ENCODE data around the gene CCDC142.

Gene CCDC142

GRCh38 chr2:74528600-74529356 lies 46.0 kb upstream of the CCDC142 start:
- TF ChIP-seq, protein P1, sequence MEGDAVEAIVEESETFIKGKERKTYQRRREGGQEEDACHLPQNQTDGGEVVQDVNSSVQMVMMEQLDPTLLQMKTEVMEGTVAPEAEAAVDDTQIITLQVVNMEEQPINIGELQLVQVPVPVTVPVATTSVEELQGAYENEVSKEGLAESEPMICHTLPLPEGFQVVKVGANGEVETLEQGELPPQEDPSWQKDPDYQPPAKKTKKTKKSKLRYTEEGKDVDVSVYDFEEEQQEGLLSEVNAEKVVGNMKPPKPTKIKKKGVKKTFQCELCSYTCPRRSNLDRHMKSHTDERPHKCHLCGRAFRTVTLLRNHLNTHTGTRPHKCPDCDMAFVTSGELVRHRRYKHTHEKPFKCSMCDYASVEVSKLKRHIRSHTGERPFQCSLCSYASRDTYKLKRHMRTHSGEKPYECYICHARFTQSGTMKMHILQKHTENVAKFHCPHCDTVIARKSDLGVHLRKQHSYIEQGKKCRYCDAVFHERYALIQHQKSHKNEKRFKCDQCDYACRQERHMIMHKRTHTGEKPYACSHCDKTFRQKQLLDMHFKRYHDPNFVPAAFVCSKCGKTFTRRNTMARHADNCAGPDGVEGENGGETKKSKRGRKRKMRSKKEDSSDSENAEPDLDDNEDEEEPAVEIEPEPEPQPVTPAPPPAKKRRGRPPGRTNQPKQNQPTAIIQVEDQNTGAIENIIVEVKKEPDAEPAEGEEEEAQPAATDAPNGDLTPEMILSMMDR (IDR thresholded peaks at IDR 0.05; ENCODE audit: borderline replicate concordance, insufficient read depth, low read depth, low read length) = peak; percentile 17; the same call in 1 of the 2 replicates
- peak overlapping the region; percentile 82 for H3K4me3 ChIP-seq (ENCODE audit: low read depth, low read length)

DNA sequence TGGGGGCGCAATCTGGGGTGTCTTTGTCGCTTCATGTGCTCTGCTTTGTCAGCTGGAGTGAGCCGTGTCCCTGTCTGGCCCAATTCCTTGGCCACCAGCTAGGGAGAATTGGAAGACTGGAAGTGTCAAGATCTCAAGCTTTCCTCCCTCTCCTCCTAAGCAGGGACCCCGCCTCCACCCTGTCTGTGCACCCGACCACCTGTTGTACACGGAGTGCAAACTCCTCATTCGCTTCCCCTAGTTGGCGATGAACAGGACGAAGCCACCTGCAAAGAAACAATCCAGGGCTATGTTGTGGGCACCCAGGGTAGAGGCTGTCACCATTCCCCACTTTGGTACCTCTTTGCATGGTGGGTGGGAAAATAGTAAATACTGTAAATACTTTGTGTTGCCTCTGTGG lies 44.9 kb upstream of the CCDC142 start:
- TF ChIP-seq, protein P1 (IDR thresholded peaks at IDR 0.05; ENCODE audit: borderline replicate concordance, insufficient read depth, low read depth, low read length) = no peak
- no peak overlapping the region for H3K4me3 ChIP-seq (ENCODE audit: low read depth, low read length)

GRCh38 chr2:74526649-74527230 lies 43.9 kb upstream of the CCDC142 start:
- TF ChIP-seq, protein P1 (IDR thresholded peaks at IDR 0.05; ENCODE audit: borderline replicate concordance, insufficient read depth, low read depth, low read length) = no peak
- no peak overlapping the region for H3K4me3 ChIP-seq (ENCODE audit: low read depth, low read length)

DNA sequence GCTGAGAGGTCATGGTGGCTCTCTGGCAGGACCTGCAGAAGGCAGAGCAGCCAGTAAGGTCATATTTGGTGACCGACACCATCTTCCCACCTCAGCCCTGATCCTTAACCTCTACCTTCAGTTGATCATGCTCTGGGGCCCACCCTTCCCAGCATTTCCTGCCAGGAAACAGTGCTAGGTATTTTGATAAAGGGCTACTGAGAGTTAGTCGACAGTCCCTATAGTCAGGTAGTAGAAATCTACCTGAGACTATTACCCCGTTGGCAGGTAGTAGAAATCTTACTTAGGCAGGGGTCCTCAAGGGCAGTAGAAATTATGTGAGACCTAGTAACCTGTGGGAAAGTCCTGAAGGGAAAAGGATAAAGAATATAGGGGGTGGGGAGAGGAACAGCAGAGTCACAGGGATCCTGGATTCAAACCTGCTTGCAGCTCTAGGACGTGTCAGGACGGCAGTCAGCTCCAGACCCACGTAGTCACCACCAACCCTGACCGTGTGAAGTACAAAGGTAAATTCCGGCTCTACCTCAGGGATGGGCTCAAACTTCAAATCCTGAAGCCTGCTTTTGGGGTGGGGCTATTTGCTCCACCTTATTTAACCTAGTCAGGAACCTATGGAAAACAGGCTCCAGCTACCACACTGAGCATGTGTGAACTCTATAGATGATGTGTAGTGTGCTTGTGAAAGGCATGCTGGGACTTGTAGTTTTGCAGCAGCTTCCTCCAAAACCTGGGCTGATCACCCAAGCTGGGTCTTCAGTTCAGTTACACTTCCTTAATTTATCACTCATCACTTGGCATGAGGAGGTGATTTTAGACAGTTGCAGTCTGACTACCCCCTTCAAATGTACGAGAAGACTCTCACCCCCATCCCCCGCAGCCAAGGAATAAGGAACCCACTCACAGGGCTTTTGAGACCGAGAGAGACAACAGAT lies 43.2 kb upstream of the CCDC142 start, which contains the start of gene DQX1:
Gene DQX1, minus strand, starts transcription at position 515 of the 932 bp plus-strand sequence. Its CDS starts 502 bp downstream, at position 13.
- H3K4me3 ChIP-seq (ENCODE audit: low read depth, low read length) = no peak within 1 kb of the TSS
- TF ChIP-seq, protein P1 (IDR thresholded peaks at IDR 0.05; ENCODE audit: borderline replicate concordance, insufficient read depth, low read depth, low read length) = no peak

DNA sequence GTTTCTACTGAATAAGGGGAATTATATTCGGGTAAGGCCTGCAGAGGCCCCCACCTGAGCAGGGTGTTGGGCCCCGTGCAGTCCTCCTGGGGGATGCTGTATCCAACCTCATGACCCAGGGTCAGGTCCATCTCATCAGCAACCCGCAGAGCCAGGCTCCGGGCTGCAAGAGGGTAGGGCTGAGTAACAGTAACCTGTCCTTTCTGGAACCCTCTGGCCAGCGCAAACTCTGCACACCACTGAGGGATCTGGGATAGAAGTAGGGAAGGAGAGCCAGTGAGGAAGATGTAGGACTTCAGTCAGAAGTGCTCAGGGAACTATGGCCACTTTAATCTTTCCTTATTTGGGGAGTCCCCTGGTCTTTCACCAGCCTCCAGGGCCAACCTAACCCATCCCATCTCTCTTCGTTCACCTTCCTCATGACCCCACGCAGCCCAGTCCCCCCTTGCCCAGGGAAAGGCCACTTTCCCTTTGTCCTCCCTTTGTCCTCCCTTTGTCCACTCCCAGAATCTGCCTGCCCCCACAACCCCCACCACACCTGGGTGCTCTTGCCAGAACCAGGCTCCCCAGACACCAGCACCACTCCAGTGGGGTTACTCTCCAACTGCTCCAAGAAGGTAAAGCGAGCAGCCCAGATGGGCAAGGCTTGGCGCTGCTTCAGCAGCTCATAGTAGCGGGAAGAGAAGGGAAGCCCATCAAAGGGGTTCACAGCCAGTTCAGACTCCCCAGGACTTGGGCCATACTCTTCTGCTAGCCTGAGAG lies 42.3 kb upstream of the CCDC142 start:
- no peak overlapping the region for H3K4me3 ChIP-seq (ENCODE audit: low read depth, low read length)
- TF ChIP-seq, protein P1 (IDR thresholded peaks at IDR 0.05; ENCODE audit: borderline replicate concordance, insufficient read depth, low read depth, low read length) = no peak

GRCh38 chr2:74524005-74524404 lies 41.2 kb upstream of the CCDC142 start:
- H3K4me3 ChIP-seq (ENCODE audit: low read depth, low read length) = no peak overlapping the region
- TF ChIP-seq, protein P1 (IDR thresholded peaks at IDR 0.05; ENCODE audit: borderline replicate concordance, insufficient read depth, low read depth, low read length) = no peak
